Loucy (cell line): Measurements from ENCODE around the gene SLC7A10.

ENCODE experiments used
- H2AFZ ChIP-seq: fragments of 200-600 bp; sonication (generic); 2 replicates; pipeline ENCODE4 v1.6.0; 2016; ENCODE audit warnings: antibody characterized with exemption, mild to moderate bottlenecking, low read length, moderate library complexity
- H3F3A ChIP-seq: fragments of 200-600 bp; 2 replicates; pipeline ENCODE4 v1.6.0; 2016; ENCODE audit warnings: antibody characterized with exemption, low read depth, mild to moderate bottlenecking
- H3K27me3 ChIP-seq: fragments of 200-600 bp; sonication (generic); 2 replicates; pipeline ENCODE4 v1.6.1; 2014; ENCODE audit warnings: low read length, mild to moderate bottlenecking; ENCODE audit not compliant: insufficient read depth, poor library complexity, severe bottlenecking
- H3K36me3 ChIP-seq: fragments of 200-600 bp; sonication (generic); 2 replicates; pipeline ENCODE4 v1.6.1; 2016; ENCODE audit warnings: low read length; ENCODE audit not compliant: insufficient read depth
- H3K4me1 ChIP-seq: fragments of 200-600 bp; sonication (generic); 2 replicates; pipeline ENCODE4 v1.5.1; 2014; ENCODE audit warnings: low read length, mild to moderate bottlenecking; ENCODE audit not compliant: insufficient read depth, poor library complexity, severe bottlenecking
- H3K4me2 ChIP-seq: fragments of 200-600 bp; sonication (generic); 2 replicates; pipeline ENCODE4 v1.6.0; 2014; ENCODE audit warnings: antibody characterized with exemption, low read length, low read depth, mild to moderate bottlenecking; ENCODE audit not compliant: poor library complexity, severe bottlenecking
- H3K4me3 ChIP-seq: fragments of 200-600 bp; sonication (generic); 2 replicates; pipeline ENCODE4 v1.5.1; 2014; ENCODE audit warnings: low read length, mild to moderate bottlenecking, mixed read lengths; ENCODE audit not compliant: poor library complexity, severe bottlenecking
- H3K79me2 ChIP-seq: fragments of 200-600 bp; sonication (generic); 2 replicates; pipeline ENCODE4 v1.6.1; 2014; ENCODE audit warnings: low read length; ENCODE audit not compliant: insufficient read depth
- H3K9ac ChIP-seq: fragments of 200-600 bp; sonication (generic); 2 replicates; pipeline ENCODE4 v1.6.0; 2014; ENCODE audit warnings: mild to moderate bottlenecking, low read depth, low read length, moderate library complexity; ENCODE audit not compliant: poor library complexity, severe bottlenecking
- H3K9me2 ChIP-seq: fragments of 200-600 bp; sonication (generic); replicated peaks from 2 replicates; pipeline ENCODE4 v1.6.1; 2016; ENCODE audit warnings: low read depth, low read length, mixed read lengths
- H3K9me3 ChIP-seq: fragments of 200-600 bp; sonication (generic); 2 replicates; pipeline ENCODE4 v1.6.1; 2014; ENCODE audit warnings: mild to moderate bottlenecking, antibody characterized with exemption, low read length, low read depth; ENCODE audit not compliant: insufficient read depth
- H4K20me1 ChIP-seq: fragments of 200-600 bp; sonication (generic); 2 replicates; pipeline ENCODE4 v1.6.0; 2014; ENCODE audit warnings: antibody characterized with exemption, low read length, mild to moderate bottlenecking; ENCODE audit not compliant: insufficient read depth, poor library complexity, severe bottlenecking
- CTCF ChIP-seq: fragments of 200-600 bp; sonication (generic); conservative IDR thresholded peaks from 2 replicates; pipeline ENCODE4 v1.5.1; 2014; ENCODE audit warnings: mild to moderate bottlenecking, antibody characterized with exemption, low read length
- EZH2phosphoT487 ChIP-seq: fragments of 200-600 bp; IDR thresholded peaks from 2 replicates; pipeline ENCODE4 v1.6.1; 2018; ENCODE audit warnings: antibody characterized with exemption, mild to moderate bottlenecking, moderate library complexity, borderline replicate concordance

The SLC7A10 gene

GRCh38 chr19:33225458-33225926, at the start of gene SLC7A10:
TSS of gene SLC7A10 (minus strand) at chr19:33225850. CDS start at chr19:33225703, 147 bp downstream.
- Histone ChIP-seq H3K4me1 (no peaks in the 10 kb centered on the region), H3K79me2 (no peaks in the 10 kb centered on the region), H3K9ac (no peak within 1 kb of the TSS), H2AFZ (no peak within 1 kb of the TSS), H3K27me3 (no peaks in the 10 kb centered on the region), H3K9me3 (peaks cover 11% of the 10 kb centered on the region; the same call in 1 of the 2 replicates), H3K4me2 (no peak within 1 kb of the TSS), H3K9me2 (no peaks in the 10 kb centered on the region), H4K20me1 (no peaks in the 10 kb centered on the region), H3K36me3 (no peaks in the 10 kb centered on the region), H3F3A (no peaks in the 10 kb centered on the region), H3K4me3 (no peak within 1 kb of the TSS)
- TF ChIP-seq CTCF (no peak), EZH2phosphoT487 (no peak)

GRCh38 chr19:33274663-33275558, 49.3 kb upstream of the SLC7A10 start:
- Histone ChIP-seq H3F3A (no peaks in the 10 kb centered on the region), H3K9me2 (no peaks in the 10 kb centered on the region), H3K79me2 (no peaks in the 10 kb centered on the region), H4K20me1 (no peaks in the 10 kb centered on the region), H3K36me3 (no peaks in the 10 kb centered on the region), H3K4me1 (peaks cover 17% of the 10 kb centered on the region), H3K27me3 (no peaks in the 10 kb centered on the region), H2AFZ (no peak overlapping the region), H3K9me3 (no peaks in the 10 kb centered on the region), H3K4me3 (no peak overlapping the region), H3K9ac (no peak overlapping the region), H3K4me2 (no peak overlapping the region)
- no peak for TF ChIP-seq CTCF
- no peak for TF ChIP-seq EZH2phosphoT487

GRCh38 chr19:33273881-33274662, 48.4 kb upstream of the SLC7A10 start:
- Histone ChIP-seq H3K79me2 (no peaks in the 10 kb centered on the region), H4K20me1 (no peaks in the 10 kb centered on the region), H3F3A (no peaks in the 10 kb centered on the region), H3K4me2 (no peak overlapping the region), H3K4me3 (no peak overlapping the region), H3K9me2 (no peaks in the 10 kb centered on the region), H3K36me3 (no peaks in the 10 kb centered on the region), H3K27me3 (no peaks in the 10 kb centered on the region), H3K9ac (no peak overlapping the region), H3K9me3 (no peaks in the 10 kb centered on the region), H3K4me1 (peaks cover 17% of the 10 kb centered on the region), H2AFZ (no peak overlapping the region)
- TF ChIP-seq CTCF (no peak), EZH2phosphoT487 (no peak)
